Esophagus (tissue), 2 donors: ENCODE results near the gene SIGLEC9. TPM values are rescaled to one million over a fixed set of nuclear protein-coding genes. Genes with fewer than 3 reads are reported as not detected.
"Not testable (repeated sequence)": the region's sequence is repeated elsewhere in the genome, so short reads cannot be mapped to it uniquely, and the experiment has no call there.

Experiments
- H3K27ac ChIP-seq, 2 donors: one replicate each; pipeline ENCODE4 v1.5.1; 2013; ENCODE audit warnings: low read depth in 2 of 2, mild to moderate bottlenecking in 2 of 2, inconsistent platforms in 1 of 2, low read length in 1 of 2, moderate library complexity in 1 of 2
- H3K27me3 ChIP-seq, 2 donors: one replicate each; pipeline ENCODE4 v1.6.1; 2013; ENCODE audit warnings: low read length in 2 of 2, control low read depth in 1 of 2, mild to moderate bottlenecking in 1 of 2; ENCODE audit not compliant: insufficient read depth in 2 of 2, control insufficient read depth in 1 of 2
- H3K36me3 ChIP-seq, 2 donors: one replicate each; pipeline ENCODE4 v1.6.1; 2013; ENCODE audit warnings: low read length in 1 of 2; ENCODE audit not compliant: control insufficient read depth in 2 of 2, insufficient read depth in 2 of 2
- H3K4me1 ChIP-seq, 2 donors: one replicate each; pipeline ENCODE4 v1.6.1; 2013; ENCODE audit warnings: low read length in 1 of 2; ENCODE audit not compliant: control insufficient read depth in 2 of 2, insufficient read depth in 2 of 2
- H3K4me3 ChIP-seq, 2 donors: one replicate each; pipeline ENCODE4 v1.5.1; 2013; ENCODE audit warnings: low read length in 2 of 2, mild to moderate bottlenecking in 2 of 2, low read depth in 1 of 2, moderate library complexity in 1 of 2
- H3K9me3 ChIP-seq, 2 donors: one replicate each; pipeline ENCODE4 v1.6.1; 2013; ENCODE audit warnings: mild to moderate bottlenecking in 2 of 2, low read depth in 1 of 2, low read length in 1 of 2, moderate library complexity in 1 of 2; ENCODE audit not compliant: control insufficient read depth in 2 of 2, insufficient read depth in 1 of 2
- WGBS, 2 donors: extraction: QIAGEN DNeasy Blood & Tissue Kit; methylation state at CpG; one replicate each; pipeline ENCODE4 v1.1.7; 2013; 5-methylcytosine and 5-hydroxymethylcytosine counted together
- polyA plus RNA-seq, 2 donors: library from polyadenylated mRNA; stranded (reverse); fragments of 200-250 nt; gene quantifications; one replicate each; pipeline ENCODE4 v1.2.3, GENCODE V29; 2013
- donor health status: healthy with polysubstance abuse.
- donor health status: Bipolar disorder and iron deficiency.

SIGLEC9 gene
- polyA plus RNA-seq, 2 donors, result 0.26 to 0.28 TPM

DNA sequence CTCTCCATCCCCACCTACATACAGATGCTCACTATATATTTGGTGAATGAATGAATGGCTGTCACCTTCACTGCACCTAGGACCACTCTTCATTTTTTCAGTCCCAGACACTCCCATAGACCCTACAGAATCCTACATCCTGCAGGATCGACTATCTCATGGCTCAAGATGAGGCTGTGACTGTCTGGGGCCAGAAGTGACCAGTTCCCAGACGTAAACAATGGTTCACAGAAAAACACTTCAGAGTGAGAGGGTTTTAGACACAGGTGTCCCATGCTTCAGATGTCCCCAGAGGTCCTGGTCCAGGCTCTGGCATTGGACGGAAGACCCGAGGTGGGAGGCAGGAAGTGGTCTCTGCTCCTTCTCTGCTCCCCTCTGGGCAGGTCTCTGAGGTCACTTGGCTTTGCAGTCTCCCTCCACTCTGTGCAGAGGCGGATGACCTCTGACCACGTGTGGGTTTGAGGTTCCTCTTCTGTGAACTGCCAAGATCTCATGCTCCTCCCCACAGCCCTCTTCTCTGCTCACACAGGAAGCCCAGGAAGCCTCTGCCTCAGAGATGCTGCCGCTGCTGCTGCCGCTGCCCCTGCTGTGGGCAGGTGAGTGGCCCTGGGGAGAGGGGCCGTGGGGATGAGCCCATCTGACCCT lies 42.3 kb downstream of the SIGLEC9 start:
- Histone ChIP-seq H3K4me1 (peaks cover 0 to 3% of the 10 kb centered on the region in 2 donors), H3K4me3 (no peak overlapping the region), H3K9me3 (no peaks in the 10 kb centered on the region), H3K27me3 (no peaks in the 10 kb centered on the region), H3K27ac (no peak overlapping the region), H3K36me3 (no peaks in the 10 kb centered on the region)
- 56 to 61% methylated on average over 9 of the region's 9 CpGs for WGBS, 2 donors

DNA sequence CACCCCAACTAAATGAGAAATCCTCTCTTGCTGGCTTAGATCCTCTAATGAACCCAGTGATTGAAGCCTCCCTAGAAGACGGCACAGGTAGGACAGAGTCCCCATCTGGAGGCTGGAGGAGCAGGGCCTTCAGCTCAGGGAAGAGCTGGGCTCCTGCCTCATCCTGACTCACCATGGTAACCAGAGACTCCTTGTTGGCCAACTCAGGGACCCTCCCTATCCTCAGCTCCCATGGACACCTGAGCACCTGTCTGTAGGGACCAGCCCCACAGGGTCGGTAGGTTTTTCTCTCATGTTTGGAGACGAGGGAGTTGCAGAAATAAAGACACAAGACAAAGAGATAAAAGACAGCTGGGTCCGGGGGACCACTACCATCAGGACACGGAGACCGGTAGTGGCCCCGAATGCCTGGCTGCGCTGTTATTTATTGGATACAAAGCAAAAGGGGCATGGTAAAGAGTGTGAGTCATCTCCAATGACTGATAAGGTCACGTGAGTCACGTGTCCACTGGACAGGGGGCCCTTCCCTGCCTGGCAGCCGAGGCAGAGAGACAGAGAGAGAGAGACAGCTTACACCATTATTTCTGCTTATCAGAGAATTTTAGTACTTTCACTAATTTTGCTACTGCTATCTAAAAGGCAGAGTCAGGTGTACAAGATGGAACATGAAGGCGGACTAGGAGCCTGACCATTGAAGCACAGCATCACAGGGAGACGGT lies 44.0 kb downstream of the SIGLEC9 start:
- Histone ChIP-seq H3K27me3 (no peaks in the 10 kb centered on the region), H3K9me3 (no peaks in the 10 kb centered on the region), H3K27ac (no peak overlapping the region), H3K36me3 (no peaks in the 10 kb centered on the region), H3K4me1 (peaks cover 0 to 3% of the 10 kb centered on the region in 2 donors), H3K4me3 (no peak overlapping the region)
- 62 to 63% methylated on average over 13 of the region's 13 CpGs for WGBS, 2 donors

DNA sequence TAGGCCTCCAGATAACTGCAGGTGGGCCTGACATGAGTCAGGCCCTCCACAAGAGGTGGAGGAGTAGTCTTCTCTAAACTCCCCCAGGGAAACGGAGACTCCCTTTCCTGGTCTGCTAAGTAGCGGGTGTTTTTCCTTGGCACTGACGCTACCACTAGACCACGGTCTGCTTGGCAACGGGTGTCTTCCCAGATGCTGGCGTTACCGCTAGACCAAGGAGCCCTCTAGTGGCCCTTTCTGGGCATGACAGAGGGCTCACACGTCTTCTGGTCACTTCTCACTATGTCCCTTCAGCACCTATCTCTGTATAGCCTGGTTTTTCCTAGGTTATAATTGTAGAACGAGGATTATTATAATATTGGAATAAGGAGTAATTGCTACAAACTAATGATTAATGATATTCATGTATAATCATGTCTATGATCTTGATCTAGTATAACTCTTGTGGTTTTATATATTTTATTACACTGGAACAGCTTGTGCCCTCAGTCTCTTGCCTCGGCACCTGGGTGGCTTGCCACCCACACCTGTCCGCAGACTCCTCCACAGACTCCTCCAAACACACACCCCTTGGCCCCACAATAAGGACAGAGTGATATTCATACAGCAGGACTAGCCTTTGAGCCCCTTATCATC lies 44.7 kb downstream of the SIGLEC9 start:
- not testable (repeated sequence) for H3K9me3 ChIP-seq, H3K4me1 ChIP-seq, H3K27me3 ChIP-seq, H3K27ac ChIP-seq, H3K36me3 ChIP-seq, H3K4me3 ChIP-seq
- 6 to 7% methylated on average over 11 of the region's 11 CpGs for WGBS, 2 donors

DNA sequence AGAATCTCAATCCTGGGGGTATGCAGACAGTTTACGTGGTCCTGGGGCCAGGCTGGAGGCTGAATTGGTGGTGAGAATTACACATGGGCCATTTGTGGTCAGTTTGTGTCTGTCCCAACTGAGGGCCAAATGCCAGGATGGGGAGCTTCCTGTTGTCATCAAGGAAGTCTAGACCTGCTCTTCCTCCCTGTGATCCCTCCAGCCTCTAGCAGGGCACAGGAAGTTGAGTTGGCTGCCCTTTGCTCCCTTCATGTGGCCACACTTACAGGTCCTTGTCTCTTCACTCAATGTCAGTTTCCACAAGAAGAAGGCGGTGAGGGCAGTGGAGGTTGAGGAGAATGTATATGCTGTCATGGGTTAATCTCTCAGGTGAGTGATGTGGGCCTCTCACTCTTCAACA lies 47.5 kb downstream of the SIGLEC9 start:
- H3K27ac ChIP-seq, result no peak overlapping the region
- no peaks in the 10 kb centered on the region for H3K9me3 ChIP-seq
- 85 to 91% methylated on average over 2 of the region's 2 CpGs for WGBS, 2 donors

DNA sequence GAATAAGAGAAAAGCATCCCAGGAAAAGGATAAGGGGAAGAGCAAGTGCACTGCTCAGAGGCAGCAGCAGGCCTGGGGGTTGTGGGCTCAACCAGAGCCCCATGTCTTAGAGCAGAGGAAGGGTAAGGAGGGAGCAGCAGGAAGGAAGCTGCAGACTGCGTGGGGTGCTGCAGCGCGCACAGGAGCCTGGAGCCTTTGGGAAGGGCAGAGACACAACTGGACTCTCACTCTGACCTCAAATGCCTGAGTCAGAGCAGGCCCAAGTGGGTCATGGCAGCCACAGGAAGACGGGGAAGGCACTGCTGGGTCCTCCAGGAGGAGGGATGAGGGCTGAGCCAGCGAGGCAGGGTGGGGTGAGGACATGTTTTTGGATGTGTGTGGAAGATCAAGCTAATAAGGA lies 49.0 kb downstream of the SIGLEC9 start:
- no peaks in the 10 kb centered on the region for H3K4me1 ChIP-seq
- no peak overlapping the region for H3K4me3 ChIP-seq
- WGBS, 2 donors, result 57 to 63% methylated on average over 5 of the region's 5 CpGs
- no peaks in the 10 kb centered on the region for H3K36me3 ChIP-seq
- no peaks in the 10 kb centered on the region for H3K27me3 ChIP-seq
- H3K9me3 ChIP-seq, result no peaks in the 10 kb centered on the region
- no peak overlapping the region for H3K27ac ChIP-seq

More for the DNA sequence above, 47.5 kb downstream of the SIGLEC9 start:
- H3K4me1 ChIP-seq, result peaks cover 0 to 3% of the 10 kb centered on the region in 2 donors
- H3K27me3 ChIP-seq, result no peaks in the 10 kb centered on the region
- no peaks in the 10 kb centered on the region for H3K36me3 ChIP-seq
- H3K4me3 ChIP-seq, result no peak overlapping the region

DNA sequence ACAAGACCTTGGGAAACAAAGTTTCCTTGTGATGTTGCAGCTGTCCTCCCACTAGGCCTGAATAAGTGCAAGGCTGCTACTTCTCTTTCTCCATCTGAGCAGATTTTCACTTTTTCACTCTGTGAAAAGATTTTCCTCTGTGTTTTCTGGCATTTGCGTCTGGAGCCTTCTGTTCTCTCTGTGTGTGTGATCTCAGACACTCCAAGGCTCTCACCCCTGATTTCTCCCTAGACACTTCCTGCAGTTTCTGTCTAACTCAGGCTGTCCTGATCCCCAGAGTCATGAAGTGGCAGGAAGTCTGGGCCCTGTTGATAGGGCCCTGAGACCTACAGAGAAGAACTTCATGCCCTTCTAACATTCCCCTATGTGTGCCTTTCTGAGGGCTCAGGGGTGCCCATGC lies 54.5 kb downstream of the SIGLEC9 start:
- Histone ChIP-seq H3K36me3 (no peaks in the 10 kb centered on the region), H3K4me3 (no peak overlapping the region), H3K27ac (no peak overlapping the region), H3K9me3 (no peaks in the 10 kb centered on the region), H3K4me1 (no peaks in the 10 kb centered on the region), H3K27me3 (no peaks in the 10 kb centered on the region)
- 38 to 46% methylated on average over 1 of the region's 1 CpG for WGBS, 2 donors

Other genes starting within 250 kb of the SIGLEC9 start
- gene KLK4, start 213.5 kb upstream of the SIGLEC9 start, polyA plus RNA-seq, result under 1 TPM; 0.06 to 0.18 TPM
- gene KLK5, start 171.9 kb upstream of the SIGLEC9 start, polyA plus RNA-seq, result 10 to 100 TPM; 13.9 to 18.7 TPM
- 10 to 100 TPM; 32.8 to 64.6 TPM for gene KLK6, start 155.3 kb upstream of the SIGLEC9 start, polyA plus RNA-seq
- 10 to 100 TPM; 36.4 to 96.4 TPM for gene KLK7, start 141.0 kb upstream of the SIGLEC9 start, polyA plus RNA-seq
- 100 to 1,000 TPM; 226 to 261 TPM for gene KLK8, start 123.3 kb upstream of the SIGLEC9 start, polyA plus RNA-seq
- 100 to 1,000 TPM; 223 to 304 TPM for gene KLK10, start 105.2 kb upstream of the SIGLEC9 start, polyA plus RNA-seq
- 100 to 1,000 TPM; 168 to 345 TPM for gene KLK11, start 98.3 kb upstream of the SIGLEC9 start, polyA plus RNA-seq
- 100 to 1,000 TPM in 1 of 2 donors, 10 to 100 TPM in 1; 12.4 to 427 TPM for gene KLK12, start 89.9 kb upstream of the SIGLEC9 start, polyA plus RNA-seq
- gene KLK13, start 59.8 kb upstream of the SIGLEC9 start, polyA plus RNA-seq, result 1,000 to 10,000 TPM in 1 of 2 donors, 100 to 1,000 TPM in 1; 406 to 1,038 TPM
- gene KLK14, start 42.0 kb upstream of the SIGLEC9 start, polyA plus RNA-seq, result under 1 TPM; 0.09 to 0.31 TPM
- gene CTU1, start 16.5 kb upstream of the SIGLEC9 start, polyA plus RNA-seq, result 1 to 10 TPM; 3.3 TPM
- under 1 TPM; 0.12 to 0.18 TPM for gene SIGLEC7, start 17.4 kb downstream of the SIGLEC9 start, polyA plus RNA-seq
- under 1 TPM; 0.66 to 0.69 TPM for gene CD33, start 100.2 kb downstream of the SIGLEC9 start, polyA plus RNA-seq
- not detected for gene SIGLECL1, start 126.2 kb downstream of the SIGLEC9 start, polyA plus RNA-seq
- under 1 TPM; 0.15 to 0.22 TPM for gene IGLON5, start 186.7 kb downstream of the SIGLEC9 start, polyA plus RNA-seq
- 100 to 1,000 TPM; 122 to 227 TPM for gene VSIG10L, start 217.2 kb downstream of the SIGLEC9 start, polyA plus RNA-seq
- gene ETFB, start 241.5 kb downstream of the SIGLEC9 start, polyA plus RNA-seq, result 100 to 1,000 TPM; 127 to 181 TPM
- under 1 TPM; 0.37 to 0.39 TPM for gene CLDND2, start 244.1 kb downstream of the SIGLEC9 start, polyA plus RNA-seq
- gene NKG7, start 247.7 kb downstream of the SIGLEC9 start, polyA plus RNA-seq, result 1 to 10 TPM; 1.0 to 3.2 TPM